ENCODE measurements around the gene PRELID3B. TPM values are rescaled to one million over a fixed set of nuclear protein-coding genes. Genes with fewer than 3 reads are reported as not detected.

PRELID3B gene
- total RNA-seq, 1 donor, result 75.7 TPM

- TF ChIP-seq CTCF (IDR thresholded peaks at IDR 0.05; ENCODE audit: insufficient read depth, low read length), result no peak
- no peak overlapping the region for H3K4me3 ChIP-seq (ENCODE audit: low read depth, low read length)
- no peak for DNase-seq (ENCODE audit: low read depth)
These were observed 56.2 kb downstream of the PRELID3B start for GRCh38 chr20:58986286-58986967.

- no peak overlapping the region for H3K4me3 ChIP-seq (ENCODE audit: low read depth, low read length)
- DNase-seq (ENCODE audit: low read depth), result peak; percentile 28
- no peak for TF ChIP-seq CTCF (IDR thresholded peaks at IDR 0.05; ENCODE audit: insufficient read depth, low read length)
These were observed 56.9 kb downstream of the PRELID3B start for GRCh38 chr20:58985656-58986055.

DNA sequence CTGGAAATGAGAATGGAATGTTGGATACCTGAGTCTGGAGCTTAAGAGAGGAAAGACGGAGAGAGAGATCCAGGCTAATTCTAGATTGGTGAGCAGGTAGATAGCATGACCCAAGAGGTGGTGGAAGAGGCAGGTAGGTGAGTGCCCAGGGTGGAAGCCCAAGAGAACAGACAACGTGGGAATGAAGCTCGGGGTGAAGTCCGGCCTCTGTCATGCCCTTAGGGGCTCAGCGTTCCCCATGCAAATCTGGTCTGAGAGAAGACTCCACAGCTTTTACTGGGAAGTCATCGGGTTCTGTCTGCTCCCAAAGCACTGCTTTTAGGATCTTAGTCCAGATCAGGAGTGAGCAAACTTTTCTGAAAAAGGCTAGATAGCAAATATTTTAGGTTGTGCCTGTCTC lies 57.9 kb downstream of the PRELID3B start:
- no peak for DNase-seq (ENCODE audit: low read depth)
- H3K4me3 ChIP-seq (ENCODE audit: low read depth, low read length), result no peak overlapping the region
- no peak for TF ChIP-seq CTCF (IDR thresholded peaks at IDR 0.05; ENCODE audit: insufficient read depth, low read length)

Other genes starting within 250 kb of the PRELID3B start
- 0.25 and 0.81 TPM in 2 replicates for gene GNAS-AS1, start 191.9 kb downstream of the PRELID3B start, total RNA-seq (ENCODE audit: low replicate concordance)
- 417 and 474 TPM in 2 replicates for gene GNAS, start 190.1 kb downstream of the PRELID3B start, total RNA-seq (ENCODE audit: low replicate concordance)
- 14.4 and 46.1 TPM in 2 replicates for gene NELFCD, start 61.5 kb downstream of the PRELID3B start, total RNA-seq (ENCODE audit: low replicate concordance)
- 38.0 and 51.0 TPM in 2 replicates for gene CTSZ, start 35.5 kb downstream of the PRELID3B start, total RNA-seq (ENCODE audit: low replicate concordance)
- gene TUBB1, start 23.4 kb downstream of the PRELID3B start, total RNA-seq (ENCODE audit: low replicate concordance), result not detected in 2 replicates
- gene ATP5F1E, start 10.5 kb downstream of the PRELID3B start, total RNA-seq (ENCODE audit: low replicate concordance), result 34.4 and 43.6 TPM in 2 replicates
- 0.98 TPM in 1 of 2 replicates, not detected in the other for gene ZNF831, start 121.0 kb upstream of the PRELID3B start, total RNA-seq (ENCODE audit: low replicate concordance)

Measured in fibroblast of the aortic adventitia (primary cell).